ENCODE data around the gene RBPJ. TPM values are rescaled to one million over a fixed set of nuclear protein-coding genes. Genes with fewer than 3 reads are reported as not detected.

The RBPJ gene
- total and polyA plus RNA-seq, 2 experiments from 2014 or later: 73.7 to 74.5 TPM

GRCh38 chr4:26385690-26386089, 64.9 kb downstream of the RBPJ start:
- no peaks in the 10 kb centered on the region for H3K27me3 ChIP-seq
- no peak overlapping the region for H2AFZ ChIP-seq
- H3K36me3 ChIP-seq (replicated peaks; ENCODE audit: insufficient read depth, low read depth): no peaks in the 10 kb centered on the region
- H3K27ac ChIP-seq: no peak overlapping the region
- H3K4me1 ChIP-seq (ENCODE audit: insufficient read depth): no peaks in the 10 kb centered on the region
- TF ChIP-seq EZH2phosphoT487 (IDR thresholded peaks at IDR 0.05; ENCODE audit: low read depth, severe bottlenecking, unreplicated experiment): no peak
- no peak for TF ChIP-seq CTCF (IDR thresholded peaks at IDR 0.05; ENCODE audit: poor library complexity)
- TF ChIP-seq EZH2 (IDR thresholded peaks at IDR 0.05; ENCODE audit: borderline replicate concordance): no peak
- WGBS (ENCODE audit: low lambda C conversion rate, missing lambda C conversion rate): 87% methylated on average over 3 of the region's 3 CpGs
- no peaks in the 10 kb centered on the region for H3K9me2 ChIP-seq (replicated peaks; ENCODE audit: insufficient read depth)
- DNase-seq (ENCODE audit: low spot score): no peak
- peaks cover 23% of the 10 kb centered on the region for H4K20me1 ChIP-seq (ENCODE audit: insufficient read depth, poor library complexity, severe bottlenecking)
- H3K4me3 ChIP-seq: no peak overlapping the region
- H3K79me2 ChIP-seq: peaks cover 59% of the 10 kb centered on the region
- no peaks in the 10 kb centered on the region for H3K9me3 ChIP-seq (ENCODE audit: low read depth)
- H3K4me2 ChIP-seq: no peak overlapping the region

GRCh38 chr4:26386386-26386785, 65.6 kb downstream of the RBPJ start:
- DNase-seq (ENCODE audit: low spot score): no peak
- H3K79me2 ChIP-seq: peaks cover 52% of the 10 kb centered on the region
- peaks cover 21% of the 10 kb centered on the region for H4K20me1 ChIP-seq (ENCODE audit: insufficient read depth, poor library complexity, severe bottlenecking)
- no peaks in the 10 kb centered on the region for H3K9me2 ChIP-seq (replicated peaks; ENCODE audit: insufficient read depth)
- no peaks in the 10 kb centered on the region for H3K36me3 ChIP-seq (replicated peaks; ENCODE audit: insufficient read depth, low read depth)
- H3K9me3 ChIP-seq (ENCODE audit: low read depth): no peaks in the 10 kb centered on the region
- H3K4me1 ChIP-seq (ENCODE audit: insufficient read depth): no peaks in the 10 kb centered on the region
- H3K27me3 ChIP-seq: no peaks in the 10 kb centered on the region
- H2AFZ ChIP-seq: no peak overlapping the region
- TF ChIP-seq EZH2 (IDR thresholded peaks at IDR 0.05; ENCODE audit: borderline replicate concordance) (no peak), EZH2phosphoT487 (IDR thresholded peaks at IDR 0.05; ENCODE audit: low read depth, severe bottlenecking, unreplicated experiment) (no peak), CTCF (IDR thresholded peaks at IDR 0.05; ENCODE audit: poor library complexity) (no peak)
- H3K4me3 ChIP-seq: no peak overlapping the region
- WGBS (ENCODE audit: low lambda C conversion rate, missing lambda C conversion rate): 92% methylated on average over 2 of the region's 2 CpGs
- H3K27ac ChIP-seq: no peak overlapping the region
- H3K4me2 ChIP-seq: no peak overlapping the region

- peaks cover 6% of the 10 kb centered on the region for H4K20me1 ChIP-seq (ENCODE audit: insufficient read depth, poor library complexity, severe bottlenecking)
- TF ChIP-seq EZH2phosphoT487 (IDR thresholded peaks at IDR 0.05; ENCODE audit: low read depth, severe bottlenecking, unreplicated experiment) (no peak), CTCF (IDR thresholded peaks at IDR 0.05; ENCODE audit: poor library complexity) (no peak), EZH2 (IDR thresholded peaks at IDR 0.05; ENCODE audit: borderline replicate concordance) (no peak)
- no peaks in the 10 kb centered on the region for H3K9me2 ChIP-seq (replicated peaks; ENCODE audit: insufficient read depth)
- no peaks in the 10 kb centered on the region for H3K4me1 ChIP-seq (ENCODE audit: insufficient read depth)
- no peak overlapping the region for H3K4me2 ChIP-seq
- peaks cover 39% of the 10 kb centered on the region for H3K79me2 ChIP-seq
- H3K27me3 ChIP-seq: no peaks in the 10 kb centered on the region
- no peak overlapping the region for H3K4me3 ChIP-seq
- no peaks in the 10 kb centered on the region for H3K9me3 ChIP-seq (ENCODE audit: low read depth)
- 98% methylated on average over 5 of the region's 5 CpGs for WGBS (ENCODE audit: low lambda C conversion rate, missing lambda C conversion rate)
- no peak overlapping the region for H3K27ac ChIP-seq
- DNase-seq (ENCODE audit: low spot score): no peak
- no peak overlapping the region for H2AFZ ChIP-seq
- no peaks in the 10 kb centered on the region for H3K36me3 ChIP-seq (replicated peaks; ENCODE audit: insufficient read depth, low read depth)
These were observed 67.9 kb downstream of the RBPJ start for GRCh38 chr4:26388671-26389070.

GRCh38 chr4:26397086-26397485, 76.3 kb downstream of the RBPJ start:
- Histone ChIP-seq H3K4me3 (no peak overlapping the region), H3K27ac (no peak overlapping the region), H3K9me2 (replicated peaks; ENCODE audit: insufficient read depth) (no peaks in the 10 kb centered on the region), H3K4me1 (ENCODE audit: insufficient read depth) (no peaks in the 10 kb centered on the region), H3K4me2 (no peak overlapping the region), H2AFZ (no peak overlapping the region), H3K9me3 (ENCODE audit: low read depth) (no peaks in the 10 kb centered on the region), H3K27me3 (no peaks in the 10 kb centered on the region), H3K36me3 (replicated peaks; ENCODE audit: insufficient read depth, low read depth) (no peaks in the 10 kb centered on the region), H4K20me1 (ENCODE audit: insufficient read depth, poor library complexity, severe bottlenecking) (no peaks in the 10 kb centered on the region), H3K79me2 (peaks cover 18% of the 10 kb centered on the region)
- DNase-seq (ENCODE audit: low spot score): no peak
- no peak for TF ChIP-seq CTCF (IDR thresholded peaks at IDR 0.05; ENCODE audit: poor library complexity)
- 93% methylated on average over 5 of the region's 5 CpGs for WGBS (ENCODE audit: low lambda C conversion rate, missing lambda C conversion rate)
